ENCODE measurements around the gene ZAR1.

Gene ZAR1

GRCh38 chr4:48461000-48461399 is 29.1 kb upstream of the ZAR1 start:
- no peak overlapping the region for H3K27ac ChIP-seq (ENCODE audit: low read length)
- H3K27me3 ChIP-seq (replicated peaks; ENCODE audit: insufficient read depth, low read length) = no peaks in the 10 kb centered on the region
- no peak overlapping the region for H2AFZ ChIP-seq (ENCODE audit: low read length)
- no peak overlapping the region for H3K4me2 ChIP-seq (ENCODE audit: low read depth, low read length)
- H3K4me3 ChIP-seq (ENCODE audit: low read length) = no peak overlapping the region
- DNase-seq = no peak
- no peaks in the 10 kb centered on the region for H3K4me1 ChIP-seq (ENCODE audit: low read length)
- H4K20me1 ChIP-seq (ENCODE audit: insufficient read depth, low read length) = no peaks in the 10 kb centered on the region
- no peaks in the 10 kb centered on the region for H3F3A ChIP-seq (ENCODE audit: insufficient read depth, low read length)
- no peak for TF ChIP-seq EZH2 (optimal IDR thresholded peaks at IDR 0.05; ENCODE audit: low read depth, low read length)
- TF ChIP-seq EZH2phosphoT487 (IDR thresholded peaks at IDR 0.05; ENCODE audit: low read length) = no peak
- no peak for TF ChIP-seq CTCF (IDR thresholded peaks at IDR 0.05; ENCODE audit: low read length)
- no peaks in the 10 kb centered on the region for H3K9me3 ChIP-seq (replicated peaks; ENCODE audit: insufficient read depth, low read length)
- no peaks in the 10 kb centered on the region for H3K79me2 ChIP-seq (ENCODE audit: low read length)
- no peak overlapping the region for H3K9ac ChIP-seq (ENCODE audit: low read length)
- H3K36me3 ChIP-seq (replicated peaks; ENCODE audit: insufficient read depth, low read length) = no peaks in the 10 kb centered on the region
- no peaks in the 10 kb centered on the region for H3K9me2 ChIP-seq (replicated peaks; ENCODE audit: insufficient read depth, low read length)

GRCh38 chr4:48462363-48462762 is 27.7 kb upstream of the ZAR1 start:
- H3K9ac ChIP-seq (ENCODE audit: low read length) = no peak overlapping the region

GRCh38 chr4:48467442-48467841 is 22.6 kb upstream of the ZAR1 start:
- H3K4me2 ChIP-seq (ENCODE audit: low read depth, low read length) = no peak overlapping the region
- H3K9me2 ChIP-seq (replicated peaks; ENCODE audit: insufficient read depth, low read length) = no peaks in the 10 kb centered on the region
- no peak for DNase-seq

More at GRCh38 chr4:48462363-48462762, 27.7 kb upstream of the ZAR1 start:
- Histone ChIP-seq H4K20me1 (ENCODE audit: insufficient read depth, low read length) (no peaks in the 10 kb centered on the region), H3K4me1 (ENCODE audit: low read length) (no peaks in the 10 kb centered on the region), H3K9me2 (replicated peaks; ENCODE audit: insufficient read depth, low read length) (no peaks in the 10 kb centered on the region), H3K9me3 (replicated peaks; ENCODE audit: insufficient read depth, low read length) (no peaks in the 10 kb centered on the region), H3K79me2 (ENCODE audit: low read length) (no peaks in the 10 kb centered on the region), H2AFZ (ENCODE audit: low read length) (no peak overlapping the region), H3K27me3 (replicated peaks; ENCODE audit: insufficient read depth, low read length) (no peaks in the 10 kb centered on the region), H3K4me2 (ENCODE audit: low read depth, low read length) (no peak overlapping the region), H3K27ac (ENCODE audit: low read length) (no peak overlapping the region), H3K36me3 (replicated peaks; ENCODE audit: insufficient read depth, low read length) (no peaks in the 10 kb centered on the region), H3K4me3 (ENCODE audit: low read length) (no peak overlapping the region), H3F3A (ENCODE audit: insufficient read depth, low read length) (no peaks in the 10 kb centered on the region)
- DNase-seq = no peak
- TF ChIP-seq EZH2phosphoT487 (IDR thresholded peaks at IDR 0.05; ENCODE audit: low read length) = no peak
- no peak for TF ChIP-seq EZH2 (optimal IDR thresholded peaks at IDR 0.05; ENCODE audit: low read depth, low read length)
- no peak for TF ChIP-seq CTCF (IDR thresholded peaks at IDR 0.05; ENCODE audit: low read length)

GRCh38 chr4:48467891-48468290 is 22.2 kb upstream of the ZAR1 start:
- Histone ChIP-seq H3K4me2 (ENCODE audit: low read depth, low read length) (no peak overlapping the region), H3K9me2 (replicated peaks; ENCODE audit: insufficient read depth, low read length) (no peaks in the 10 kb centered on the region), H3K4me1 (ENCODE audit: low read length) (no peaks in the 10 kb centered on the region), H2AFZ (ENCODE audit: low read length) (no peak overlapping the region), H4K20me1 (ENCODE audit: insufficient read depth, low read length) (no peaks in the 10 kb centered on the region), H3K36me3 (replicated peaks; ENCODE audit: insufficient read depth, low read length) (no peaks in the 10 kb centered on the region), H3F3A (ENCODE audit: insufficient read depth, low read length) (no peaks in the 10 kb centered on the region), H3K27me3 (replicated peaks; ENCODE audit: insufficient read depth, low read length) (no peaks in the 10 kb centered on the region), H3K79me2 (ENCODE audit: low read length) (no peaks in the 10 kb centered on the region), H3K4me3 (ENCODE audit: low read length) (no peak overlapping the region), H3K27ac (ENCODE audit: low read length) (no peak overlapping the region), H3K9me3 (replicated peaks; ENCODE audit: insufficient read depth, low read length) (no peaks in the 10 kb centered on the region), H3K9ac (ENCODE audit: low read length) (no peak overlapping the region)
- TF ChIP-seq CTCF (IDR thresholded peaks at IDR 0.05; ENCODE audit: low read length) (no peak), EZH2phosphoT487 (IDR thresholded peaks at IDR 0.05; ENCODE audit: low read length) (no peak)
- no peak for DNase-seq

More at GRCh38 chr4:48467442-48467841, 22.6 kb upstream of the ZAR1 start:
- Histone ChIP-seq H3K36me3 (replicated peaks; ENCODE audit: insufficient read depth, low read length) (no peaks in the 10 kb centered on the region), H3K79me2 (ENCODE audit: low read length) (no peaks in the 10 kb centered on the region), H4K20me1 (ENCODE audit: insufficient read depth, low read length) (no peaks in the 10 kb centered on the region), H3F3A (ENCODE audit: insufficient read depth, low read length) (no peaks in the 10 kb centered on the region), H2AFZ (ENCODE audit: low read length) (no peak overlapping the region), H3K4me1 (ENCODE audit: low read length) (no peaks in the 10 kb centered on the region), H3K27me3 (replicated peaks; ENCODE audit: insufficient read depth, low read length) (no peaks in the 10 kb centered on the region), H3K9me3 (replicated peaks; ENCODE audit: insufficient read depth, low read length) (no peaks in the 10 kb centered on the region), H3K27ac (ENCODE audit: low read length) (no peak overlapping the region), H3K4me3 (ENCODE audit: low read length) (no peak overlapping the region), H3K9ac (ENCODE audit: low read length) (no peak overlapping the region)
- no peak for TF ChIP-seq EZH2 (optimal IDR thresholded peaks at IDR 0.05; ENCODE audit: low read depth, low read length)

Data from MM.1S (cell line).